ENCODE measurements around the gene ACAA2.

DNA sequence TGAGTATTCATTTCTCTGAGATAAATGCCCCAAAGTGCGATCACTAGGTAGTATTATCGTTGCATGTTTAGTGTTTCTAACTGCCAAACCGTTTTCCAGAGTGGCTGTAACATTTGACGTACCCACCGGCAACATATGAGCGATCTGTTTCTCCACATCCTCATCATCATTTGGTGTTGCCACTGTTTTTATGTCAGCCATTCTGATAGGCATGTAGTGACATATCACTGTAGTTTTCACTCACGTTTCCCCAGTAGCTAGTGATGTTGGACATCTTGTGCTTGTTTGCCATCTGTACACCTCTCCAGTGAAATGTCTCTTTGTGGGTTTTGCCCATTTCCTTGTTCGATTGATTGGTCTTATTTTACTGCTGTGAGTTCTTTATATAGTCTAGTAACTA lies 63.8 kb downstream of the ACAA2 start:
- TF ChIP-seq, protein P1, sequence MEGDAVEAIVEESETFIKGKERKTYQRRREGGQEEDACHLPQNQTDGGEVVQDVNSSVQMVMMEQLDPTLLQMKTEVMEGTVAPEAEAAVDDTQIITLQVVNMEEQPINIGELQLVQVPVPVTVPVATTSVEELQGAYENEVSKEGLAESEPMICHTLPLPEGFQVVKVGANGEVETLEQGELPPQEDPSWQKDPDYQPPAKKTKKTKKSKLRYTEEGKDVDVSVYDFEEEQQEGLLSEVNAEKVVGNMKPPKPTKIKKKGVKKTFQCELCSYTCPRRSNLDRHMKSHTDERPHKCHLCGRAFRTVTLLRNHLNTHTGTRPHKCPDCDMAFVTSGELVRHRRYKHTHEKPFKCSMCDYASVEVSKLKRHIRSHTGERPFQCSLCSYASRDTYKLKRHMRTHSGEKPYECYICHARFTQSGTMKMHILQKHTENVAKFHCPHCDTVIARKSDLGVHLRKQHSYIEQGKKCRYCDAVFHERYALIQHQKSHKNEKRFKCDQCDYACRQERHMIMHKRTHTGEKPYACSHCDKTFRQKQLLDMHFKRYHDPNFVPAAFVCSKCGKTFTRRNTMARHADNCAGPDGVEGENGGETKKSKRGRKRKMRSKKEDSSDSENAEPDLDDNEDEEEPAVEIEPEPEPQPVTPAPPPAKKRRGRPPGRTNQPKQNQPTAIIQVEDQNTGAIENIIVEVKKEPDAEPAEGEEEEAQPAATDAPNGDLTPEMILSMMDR (IDR thresholded peaks at IDR 0.05; ENCODE audit: control extremely low read depth in 1 of 3, insufficient read depth in 1 of 3, low read depth in 1 of 3, low read length in 3 of 3) = no peak
- TF ChIP-seq, protein P2, sequence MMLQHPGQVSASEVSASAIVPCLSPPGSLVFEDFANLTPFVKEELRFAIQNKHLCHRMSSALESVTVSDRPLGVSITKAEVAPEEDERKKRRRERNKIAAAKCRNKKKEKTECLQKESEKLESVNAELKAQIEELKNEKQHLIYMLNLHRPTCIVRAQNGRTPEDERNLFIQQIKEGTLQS (IDR thresholded peaks at IDR 0.05; ENCODE audit: insufficient read depth, low read depth, low read length) = no peak
- TF ChIP-seq GABPA (IDR thresholded peaks at IDR 0.05; ENCODE audit: borderline replicate concordance, insufficient read depth, low read length) (no peak), ATF2 (IDR thresholded peaks at IDR 0.05; ENCODE audit: low read length) (no peak), POLR2A (IDR thresholded peaks at IDR 0.05; ENCODE audit: control extremely low read depth in 1 of 2, low read depth in 2 of 2, low read length in 2 of 2) (no peak), CHD1 (IDR thresholded peaks at IDR 0.05; ENCODE audit: low read depth, low read length) (no peak), CEBPB (IDR thresholded peaks at IDR 0.05; ENCODE audit: low read depth, low read length) (no peak), GTF2F1 (IDR thresholded peaks at IDR 0.05; ENCODE audit: borderline replicate concordance, low read depth, low read length) (no peak)
